H1 (cell line): ENCODE measurements around the gene OBSL1. TPM values are rescaled to one million over a fixed set of nuclear protein-coding genes. Genes with fewer than 3 reads are reported as not detected.

ENCODE experiments used
- ATF2 ChIP-seq: IDR thresholded peaks from 2 replicates; pipeline ENCODE4 v1.6.1; 2012; ENCODE audit warnings: low read length, inconsistent platforms
- CHD1 ChIP-seq: IDR thresholded peaks from 2 replicates; pipeline ENCODE4 v1.6.1; 2012; ENCODE audit warnings: low read depth, low read length, improper control_type of control experiment
- polyA plus RNA-seq, 7 experiments: library from polyadenylated mRNA; depleted of rRNA in 3 of 7; stranded (reverse) in 5 of 7; unstranded in 2 of 7; fragments of >200 nt in 5 of 7; fragments of 200-250 nt in 2 of 7; gene quantifications; 1 replicate in 5 of 7; 2 replicates in 1 of 7; 4 replicates in 1 of 7; pipeline versions ENCODE4 v1.2.1 to v1.2.3, GENCODE V29; 2011 to 2013; ENCODE audit warnings: missing spikeins in 2 of 7, mixed read lengths in 2 of 7
- total RNA-seq: library from RNA; stranded (reverse); fragmentation: NEBNext Ultra II Directional; extraction: Animal tissue kit (Norgen Biotek cat#: 25700); gene quantifications from 2 replicates; pipeline ENCODE4 v1.2.1, GENCODE V29; 2021

OBSL1 gene
- total and polyA plus RNA-seq, 2 of the 8 experiments (the other 6 are each of a cell fraction or from before 2014, with no cell fraction given) = 116 to 127 TPM

DNA sequence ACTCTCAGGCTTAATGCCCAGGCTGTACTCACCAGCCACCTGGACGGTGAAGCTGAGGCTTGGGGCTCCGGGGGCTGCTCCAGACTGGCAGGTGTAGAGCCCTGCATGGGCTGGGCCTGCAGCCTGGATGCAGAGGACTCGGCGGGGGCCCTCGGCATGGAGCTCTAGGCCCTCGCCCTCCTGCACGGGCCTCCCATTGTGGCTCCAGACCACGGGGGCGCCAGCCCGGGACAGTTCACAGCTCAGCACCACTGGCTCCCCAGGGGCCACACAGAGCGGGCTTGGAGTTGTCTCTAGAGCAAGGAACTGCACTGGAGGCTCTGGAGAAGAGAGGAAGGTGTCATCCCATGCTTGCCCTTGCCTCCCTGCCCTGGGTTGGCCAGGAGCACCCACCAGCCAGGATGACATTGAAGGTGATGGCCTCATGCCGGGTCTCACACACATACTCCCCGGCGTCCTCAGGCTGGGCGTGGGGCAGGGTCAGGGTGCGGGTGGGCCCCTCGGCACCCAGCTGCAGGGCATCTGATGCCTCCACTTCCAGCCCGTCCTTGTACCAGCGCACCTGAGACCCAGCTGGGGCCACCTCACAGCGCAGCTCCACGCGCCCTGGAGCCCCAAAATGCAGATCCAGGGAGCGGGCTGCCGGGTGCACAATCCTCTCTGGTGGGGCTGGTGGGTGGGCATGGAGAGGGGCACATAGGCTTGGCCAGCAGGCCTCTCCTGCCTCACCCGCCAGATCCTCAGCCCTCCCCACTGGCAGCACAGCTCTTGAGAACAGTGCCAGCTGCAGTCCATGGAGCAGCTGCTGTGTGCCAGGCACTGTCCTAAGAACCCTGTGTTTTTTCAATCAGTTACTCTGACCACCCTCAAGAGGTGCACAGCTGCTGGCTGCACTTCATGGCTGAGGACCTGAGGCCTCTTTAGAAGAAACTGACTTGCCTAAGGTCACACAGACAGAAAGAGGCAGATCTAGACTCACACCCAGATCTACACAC is 13.3 kb downstream of the OBSL1 start (continued):
- TF ChIP-seq CHD1 (no peak), ATF2 (no peak)
